GM20000 (cell line): ENCODE results near the gene AKAP17A.

ENCODE experiments used
- DNase-seq: peaks from one replicate; pipeline ENCODE4 v3.0.0; 2012; ENCODE audit warnings: low spot score
- TF ChIP-seq, protein P1 (sequence below): IDR thresholded peaks from 2 replicates; pipeline ENCODE4 v1.5.1; 2012; ENCODE audit warnings: mild to moderate bottlenecking, control low read depth; ENCODE audit errors: extremely low read depth, missing control alignments

AKAP17A gene

GRCh38 chrX:1646009-1646408 lies 54.6 kb downstream of the AKAP17A start:
- no peak for DNase-seq
- TF ChIP-seq, protein P1, sequence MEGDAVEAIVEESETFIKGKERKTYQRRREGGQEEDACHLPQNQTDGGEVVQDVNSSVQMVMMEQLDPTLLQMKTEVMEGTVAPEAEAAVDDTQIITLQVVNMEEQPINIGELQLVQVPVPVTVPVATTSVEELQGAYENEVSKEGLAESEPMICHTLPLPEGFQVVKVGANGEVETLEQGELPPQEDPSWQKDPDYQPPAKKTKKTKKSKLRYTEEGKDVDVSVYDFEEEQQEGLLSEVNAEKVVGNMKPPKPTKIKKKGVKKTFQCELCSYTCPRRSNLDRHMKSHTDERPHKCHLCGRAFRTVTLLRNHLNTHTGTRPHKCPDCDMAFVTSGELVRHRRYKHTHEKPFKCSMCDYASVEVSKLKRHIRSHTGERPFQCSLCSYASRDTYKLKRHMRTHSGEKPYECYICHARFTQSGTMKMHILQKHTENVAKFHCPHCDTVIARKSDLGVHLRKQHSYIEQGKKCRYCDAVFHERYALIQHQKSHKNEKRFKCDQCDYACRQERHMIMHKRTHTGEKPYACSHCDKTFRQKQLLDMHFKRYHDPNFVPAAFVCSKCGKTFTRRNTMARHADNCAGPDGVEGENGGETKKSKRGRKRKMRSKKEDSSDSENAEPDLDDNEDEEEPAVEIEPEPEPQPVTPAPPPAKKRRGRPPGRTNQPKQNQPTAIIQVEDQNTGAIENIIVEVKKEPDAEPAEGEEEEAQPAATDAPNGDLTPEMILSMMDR, result no peak

DNA sequence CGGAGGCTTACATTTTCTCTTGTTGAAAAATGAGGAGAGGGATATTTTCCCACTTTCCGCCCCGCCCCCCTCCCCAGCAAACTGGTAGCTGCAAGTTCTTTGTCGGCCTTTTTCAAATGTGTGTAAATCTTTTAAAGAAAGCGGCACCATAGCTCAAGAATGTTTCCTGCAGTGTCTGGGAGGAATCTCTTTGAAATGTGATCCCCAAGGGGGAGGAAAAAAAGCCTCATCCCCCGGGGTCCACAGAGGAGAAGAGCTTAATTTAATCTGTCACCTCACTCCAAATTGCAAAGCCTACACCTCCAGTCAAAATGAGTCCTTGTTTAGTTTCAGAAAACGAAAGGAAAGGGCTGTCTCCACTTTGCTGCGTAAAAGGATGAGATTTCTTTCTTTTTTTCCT lies 58.2 kb downstream of the AKAP17A start:
- no peak for DNase-seq
- TF ChIP-seq, protein P1, result no peak
